Lower lobe of right lung (tissue), 2 donors: ENCODE results near the gene THAP4. TPM values are rescaled to one million over a fixed set of nuclear protein-coding genes. Genes with fewer than 3 reads are reported as not detected.
"Not testable (repeated sequence)": the region's sequence is repeated elsewhere in the genome, so short reads cannot be mapped to it uniquely, and the experiment has no call there.

Source experiments
- ATAC-seq, 2 donors: fragments of 200-7000 bp; cut with Tn5 transposase; one replicate each; pipeline ENCODE4 v1.9.1; 2020 to 2022; ENCODE audit warnings: mild to moderate bottlenecking in 2 of 2, moderate library complexity in 2 of 2
- DNase-seq: peaks from one replicate; pipeline ENCODE4 v3.0.0-alpha.2; 2020
- H3K27ac ChIP-seq: fragments of 200-600 bp; one replicate; pipeline ENCODE4 v1.8.0; 2022
- H3K27me3 ChIP-seq: fragments of 200-600 bp; one replicate; pipeline ENCODE4 v1.8.0; 2022; ENCODE audit warnings: low read depth
- H3K36me3 ChIP-seq: fragments of 200-600 bp; one replicate; pipeline ENCODE4 v1.8.0; 2022; ENCODE audit warnings: mild to moderate bottlenecking
- H3K4me1 ChIP-seq: fragments of 200-600 bp; one replicate; pipeline ENCODE4 v1.8.0; 2022
- H3K4me3 ChIP-seq: fragments of 200-600 bp; one replicate; pipeline ENCODE4 v1.8.0; 2022; ENCODE audit warnings: mild to moderate bottlenecking
- H3K9me3 ChIP-seq: fragments of 200-600 bp; one replicate; pipeline ENCODE4 v1.8.0; 2022
- intact Hi-C: fragments of 100-400 bp; cut with DNase I; formaldehyde crosslinking; loops from one replicate; pipeline ENCODE4 v1.11.0; 2022
- total RNA-seq: library from RNA; stranded (reverse); fragmentation: NEBNext Ultra II Directional; extraction: Animal tissue kit (Norgen Biotek cat#: 25700); gene quantifications from one replicate; pipeline ENCODE4 v1.2.1, GENCODE V29; 2021
- TF ChIP-seq, protein P1 (sequence below): fragments of 200-600 bp; IDR thresholded peaks from one replicate; pipeline ENCODE4 v1.8.0; 2022; ENCODE audit warnings: antibody characterized with exemption, mild to moderate bottlenecking
- donor health status: DM: no; HTN: yes; CAD: no; lungs with severe emphysema.

THAP4 gene
- total RNA-seq, 1 donor from 2014 or later = 39.8 TPM

DNA sequence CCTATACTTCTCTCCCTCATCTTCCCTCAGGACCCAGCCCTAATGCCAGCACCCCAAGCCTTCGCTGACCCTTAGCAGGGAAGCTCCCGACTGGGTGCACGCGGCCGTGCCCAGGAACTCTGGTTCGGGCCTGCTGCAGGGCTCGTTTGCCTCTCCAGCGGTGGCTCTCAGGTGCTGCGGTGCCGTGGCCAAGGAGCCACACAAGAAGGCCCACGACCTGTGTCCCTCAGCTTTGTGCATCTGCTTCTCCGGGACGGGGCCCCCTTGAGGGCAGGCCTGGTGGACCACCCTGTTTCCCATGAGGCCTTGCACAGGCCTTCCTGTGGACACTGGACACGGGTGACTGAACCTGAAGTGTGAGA lies 60.7 kb downstream of the THAP4 start:
- peaks cover 25% of the 10 kb centered on the region for H3K36me3 ChIP-seq
- no peak for ATAC-seq
- intact Hi-C loops = no loop called here
- no peak overlapping the region for H3K27ac ChIP-seq
- TF ChIP-seq, protein P1, sequence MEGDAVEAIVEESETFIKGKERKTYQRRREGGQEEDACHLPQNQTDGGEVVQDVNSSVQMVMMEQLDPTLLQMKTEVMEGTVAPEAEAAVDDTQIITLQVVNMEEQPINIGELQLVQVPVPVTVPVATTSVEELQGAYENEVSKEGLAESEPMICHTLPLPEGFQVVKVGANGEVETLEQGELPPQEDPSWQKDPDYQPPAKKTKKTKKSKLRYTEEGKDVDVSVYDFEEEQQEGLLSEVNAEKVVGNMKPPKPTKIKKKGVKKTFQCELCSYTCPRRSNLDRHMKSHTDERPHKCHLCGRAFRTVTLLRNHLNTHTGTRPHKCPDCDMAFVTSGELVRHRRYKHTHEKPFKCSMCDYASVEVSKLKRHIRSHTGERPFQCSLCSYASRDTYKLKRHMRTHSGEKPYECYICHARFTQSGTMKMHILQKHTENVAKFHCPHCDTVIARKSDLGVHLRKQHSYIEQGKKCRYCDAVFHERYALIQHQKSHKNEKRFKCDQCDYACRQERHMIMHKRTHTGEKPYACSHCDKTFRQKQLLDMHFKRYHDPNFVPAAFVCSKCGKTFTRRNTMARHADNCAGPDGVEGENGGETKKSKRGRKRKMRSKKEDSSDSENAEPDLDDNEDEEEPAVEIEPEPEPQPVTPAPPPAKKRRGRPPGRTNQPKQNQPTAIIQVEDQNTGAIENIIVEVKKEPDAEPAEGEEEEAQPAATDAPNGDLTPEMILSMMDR = no peak
- H3K27me3 ChIP-seq = no peaks in the 10 kb centered on the region
- no peak overlapping the region for H3K4me3 ChIP-seq
- no peaks in the 10 kb centered on the region for H3K9me3 ChIP-seq
- DNase-seq = peak; percentile 35
- H3K4me1 ChIP-seq = peaks cover 4% of the 10 kb centered on the region

DNA sequence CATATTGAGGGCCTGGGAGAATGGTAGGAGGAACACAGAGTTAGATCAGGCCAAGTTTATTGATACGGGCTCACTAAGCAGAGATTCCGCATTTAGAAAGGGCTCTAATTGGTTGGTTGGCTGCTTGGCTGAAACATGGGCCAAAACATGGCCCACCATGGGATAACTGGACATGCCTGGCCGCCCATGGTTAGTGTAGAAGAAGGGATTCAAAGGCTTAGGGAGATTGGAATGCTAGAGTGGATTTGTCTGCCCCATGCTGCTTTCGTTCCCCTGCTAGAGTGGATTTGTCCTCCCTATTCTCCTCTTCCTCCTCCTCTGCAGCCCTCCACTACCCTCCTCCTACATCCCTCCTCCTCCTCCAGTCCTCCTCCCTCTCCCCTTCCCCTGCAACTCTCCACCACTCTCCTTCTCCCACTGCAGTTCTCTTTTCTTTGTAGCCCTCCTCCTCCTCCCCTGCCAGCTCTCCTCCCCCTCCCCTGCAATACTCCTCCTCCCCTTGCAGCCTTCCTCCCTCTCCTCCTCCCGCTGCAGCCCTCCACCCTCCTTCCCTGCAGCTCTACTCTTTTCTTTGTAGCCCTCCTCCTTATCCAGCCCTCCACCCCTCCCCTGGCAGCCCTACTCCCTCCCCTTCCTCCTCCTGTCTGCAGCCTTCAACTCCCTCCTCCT lies 61.2 kb downstream of the THAP4 start:
- Histone ChIP-seq H3K36me3 (peaks cover 27% of the 10 kb centered on the region), H3K4me3 (no peak overlapping the region), H3K27ac (no peak overlapping the region), H3K4me1 (peaks cover 4% of the 10 kb centered on the region), H3K27me3 (no peaks in the 10 kb centered on the region), H3K9me3 (no peaks in the 10 kb centered on the region)
- TF ChIP-seq, protein P1 = no peak
- ATAC-seq = peak in 1 of 2 donors; percentile 29
- peak; percentile 9 for DNase-seq
- intact Hi-C loops = no loop called here

DNA sequence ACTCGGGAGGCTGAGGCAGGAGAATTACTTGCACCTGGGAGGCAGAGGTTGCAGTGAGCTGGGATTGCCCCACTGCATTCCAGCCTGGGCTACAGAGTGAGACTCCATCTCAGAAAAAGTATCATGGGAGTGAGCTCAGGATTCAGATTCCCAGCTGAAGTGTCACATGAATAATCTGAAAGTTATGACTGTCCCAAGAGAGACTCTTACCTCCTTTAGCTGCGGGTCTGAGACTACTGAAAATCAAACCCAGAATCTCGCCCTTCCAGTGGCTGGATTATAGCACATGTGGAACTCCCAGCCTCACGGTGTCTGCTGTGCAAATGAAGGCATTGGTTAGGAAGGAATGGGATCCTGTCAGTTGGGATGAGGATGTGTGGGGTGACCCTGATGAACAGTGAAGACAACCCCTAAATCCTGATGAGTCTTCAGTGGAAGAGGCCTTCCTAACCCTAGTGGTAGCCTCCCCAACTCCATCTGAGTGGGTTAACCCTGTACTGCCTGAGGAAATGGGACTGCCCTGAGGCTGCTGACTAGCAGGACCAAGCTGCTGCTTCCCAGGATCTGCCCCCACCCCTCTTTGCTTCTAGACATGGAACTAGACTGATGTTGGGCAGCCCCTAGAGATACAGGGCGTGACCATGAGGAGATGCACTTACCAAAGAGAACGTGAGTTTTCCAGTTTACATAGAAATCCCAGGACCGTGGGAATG lies 61.9 kb downstream of the THAP4 start:
- Histone ChIP-seq H3K4me3 (no peak overlapping the region), H3K4me1 (peaks cover 4% of the 10 kb centered on the region), H3K27me3 (no peaks in the 10 kb centered on the region), H3K9me3 (no peaks in the 10 kb centered on the region), H3K36me3 (peaks cover 28% of the 10 kb centered on the region), H3K27ac (no peak overlapping the region)
- TF ChIP-seq, protein P1 = no peak
- intact Hi-C loops = no loop called here
- ATAC-seq (no peak), DNase-seq (peak; percentile 18)

DNA sequence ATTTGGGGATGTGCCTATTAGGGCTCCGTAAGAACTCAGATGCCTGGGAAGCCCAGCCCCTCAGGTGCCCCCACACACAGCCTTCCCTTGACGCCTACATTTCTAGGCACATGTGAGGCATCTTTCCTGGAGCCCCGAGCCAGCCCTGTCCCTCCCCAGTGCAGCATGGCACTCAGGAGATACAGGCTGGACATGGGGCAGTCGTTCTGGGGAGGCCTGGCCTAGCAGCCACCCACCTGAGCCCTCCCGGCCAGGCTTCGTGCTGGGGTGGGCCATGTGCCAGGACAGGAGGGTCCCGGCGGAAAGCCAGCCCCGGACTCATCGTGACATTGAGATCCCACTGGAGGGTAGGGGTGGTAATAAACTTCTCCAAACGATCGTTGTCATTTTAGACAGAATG lies 63.2 kb downstream of the THAP4 start:
- DNase-seq (peak; percentile 39), ATAC-seq (no peak)
- TF ChIP-seq, protein P1 = no peak
- peaks cover 34% of the 10 kb centered on the region for H3K36me3 ChIP-seq
- intact Hi-C loops = no loop called here
- H3K4me1 ChIP-seq = peaks cover 4% of the 10 kb centered on the region
- H3K27me3 ChIP-seq = no peaks in the 10 kb centered on the region
- H3K4me3 ChIP-seq = no peak overlapping the region
- H3K9me3 ChIP-seq = no peaks in the 10 kb centered on the region
- H3K27ac ChIP-seq = no peak overlapping the region

DNA sequence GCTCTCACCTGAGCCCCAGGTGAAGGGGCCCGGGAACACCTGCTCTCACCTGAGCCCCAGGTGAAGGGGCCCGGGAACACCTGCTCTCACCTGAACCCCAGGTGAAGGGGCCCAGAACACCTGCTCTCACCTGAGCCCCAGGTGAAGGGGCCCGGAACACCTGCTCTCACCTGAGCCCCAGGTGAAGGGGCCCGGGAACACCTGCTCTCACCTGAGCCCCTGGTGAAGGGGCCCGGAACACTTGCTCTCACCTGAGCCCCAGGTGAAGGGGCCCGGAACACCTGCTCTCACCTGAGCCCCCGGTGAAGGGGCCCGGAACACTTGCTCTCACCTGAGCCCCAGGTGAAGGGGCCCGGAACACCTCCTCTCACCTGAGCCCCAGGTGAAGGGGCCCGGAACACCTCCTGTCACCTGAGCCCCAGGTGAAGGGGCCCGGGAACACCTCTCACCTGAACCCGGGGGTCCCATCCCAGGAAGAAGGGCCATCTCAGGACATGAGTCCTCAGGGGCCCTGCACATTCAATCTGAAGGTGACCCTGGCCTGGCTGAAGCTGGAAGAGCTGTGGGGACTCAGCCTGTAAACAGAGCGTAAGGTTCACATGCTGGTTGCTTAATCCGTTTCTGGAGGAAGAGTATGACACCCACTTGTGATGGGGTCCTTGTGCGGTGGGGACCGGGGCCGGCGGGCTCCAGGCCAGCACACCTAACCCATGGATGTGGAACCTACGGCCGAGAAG lies 63.9 kb downstream of the THAP4 start:
- H3K4me3 ChIP-seq, intact Hi-C loops, H3K9me3 ChIP-seq, ATAC-seq, H3K4me1 ChIP-seq, H3K27me3 ChIP-seq, H3K27ac ChIP-seq: not testable (repeated sequence)
- peak; percentile 35 for DNase-seq
- peaks cover 34% of the 10 kb centered on the region for H3K36me3 ChIP-seq
